PC-9 (cell line): ENCODE measurements around the gene CALCR. TPM values are rescaled to one million over a fixed set of nuclear protein-coding genes. Genes with fewer than 3 reads are reported as not detected.

Source experiments
- BruUV-seq: library from RNA; stranded (reverse); fragments of 400-500 nt; replicated peaks from 2 replicates; lab custom pipeline; 2021; lab: Mats Ljungman, UMichigan
- CTCF ChIA-PET: fragments of 300-600 bp; sonication (Branson Sonifier 250); formaldehyde crosslinking; loops from one replicate; lab custom pipeline; 2022; ENCODE audit warnings: antibody characterized with exemption; lab: Charles Lee
- POLR2A ChIA-PET: fragments of 300-600 bp; sonication (Branson Sonifier 250); formaldehyde crosslinking; loops from one replicate; lab custom pipeline; 2022; ENCODE audit warnings: antibody characterized with exemption; ENCODE audit not compliant: unreplicated experiment; lab: Charles Lee
- DNase-seq, 2 experiments: peaks; one replicate each; pipeline versions ENCODE4 v3.0.0 to v3.0.0-alpha.2; 2015 to 2022; ENCODE audit warnings: mixed read lengths in 1 of 2
- H2AFZ ChIP-seq: fragments of 200-600 bp; sonication (generic); 2 replicates; pipeline ENCODE4 v1.8.1; 2017; ENCODE audit warnings: antibody characterized with exemption
- H3F3A ChIP-seq: fragments of 200-600 bp; sonication (generic); 2 replicates; pipeline ENCODE4 v1.8.1; 2017; ENCODE audit warnings: antibody characterized with exemption, mild to moderate bottlenecking, low read depth; ENCODE audit not compliant: insufficient read depth
- H3K27ac ChIP-seq: fragments of 200-600 bp; sonication (generic); 2 replicates; pipeline ENCODE4 v1.6.1; 2016; ENCODE audit warnings: mixed run types
- H3K27me3 ChIP-seq: fragments of 200-600 bp; sonication (generic); 2 replicates; pipeline ENCODE4 v1.6.1; 2016; ENCODE audit warnings: low read depth, mixed run types; ENCODE audit not compliant: insufficient read depth
- H3K36me3 ChIP-seq: fragments of 200-600 bp; sonication (generic); 2 replicates; pipeline ENCODE4 v1.6.1; 2016; ENCODE audit warnings: low read depth, mixed run types
- H3K4me1 ChIP-seq: fragments of 200-600 bp; sonication (generic); replicated peaks from 2 replicates; pipeline ENCODE4 v1.6.1; 2016; ENCODE audit warnings: mixed run types; ENCODE audit not compliant: insufficient read depth
- H3K4me2 ChIP-seq: fragments of 200-600 bp; sonication (generic); 2 replicates; pipeline ENCODE4 v1.6.1; 2017; ENCODE audit warnings: mixed run types
- H3K4me3 ChIP-seq: fragments of 200-600 bp; sonication (generic); 2 replicates; pipeline ENCODE4 v1.6.1; 2016; ENCODE audit warnings: mixed run types
- H3K79me2 ChIP-seq: fragments of 200-600 bp; sonication (generic); 2 replicates; pipeline ENCODE4 v1.6.1; 2017; ENCODE audit warnings: low read depth, mixed run types
- H3K9me2 ChIP-seq: fragments of 200-600 bp; sonication (generic); 2 replicates; pipeline ENCODE4 v1.8.1; 2017; ENCODE audit warnings: mild to moderate bottlenecking; ENCODE audit not compliant: insufficient read depth
- H3K9me3 ChIP-seq: fragments of 200-600 bp; sonication (generic); 2 replicates; pipeline ENCODE4 v1.8.1; 2016; ENCODE audit warnings: low read depth; ENCODE audit not compliant: insufficient read depth
- H4K20me1 ChIP-seq: fragments of 200-600 bp; sonication (generic); 2 replicates; pipeline ENCODE4 v1.8.1; 2017; ENCODE audit not compliant: insufficient read depth
- EZH2 ChIP-seq: fragments of 200-600 bp; sonication (generic); IDR thresholded peaks from 2 replicates; pipeline ENCODE4 v1.8.0; 2017; ENCODE audit warnings: antibody characterized with exemption, low read depth
- intact Hi-C: fragments of 100-400 bp; cut with micrococcal nuclease; formaldehyde crosslinking; loops from one replicate; pipeline ENCODE4 v1.10.0; 2022; ENCODE audit not compliant: unreplicated experiment
- microRNA-seq: library from miRNA; unstranded; fragments of <30 nt; microRNA quantifications from one replicate; pipeline ENCODE4 v1.2.0, GENCODE V29; 2021; ENCODE audit warnings: borderline number of aligned reads, borderline replicate concordance
- total RNA-seq: library from RNA; stranded (reverse); gene quantifications from 2 replicates; pipeline ENCODE4 v1.2.3, GENCODE V29; 2021
- TF ChIP-seq, protein P1 (sequence below): fragments of 200-600 bp; sonication (generic); conservative IDR thresholded peaks from 2 replicates; pipeline ENCODE4 v1.6.1; 2017; ENCODE audit warnings: mixed run types, antibody characterized with exemption, mild to moderate bottlenecking, moderate library complexity

The CALCR gene
- total RNA-seq, 1 experiment from 2014 or later = not detected

GRCh38 chr7:93378131-93378760 lies 196.3 kb downstream of the CALCR start:
- ChIA-PET CTCF (no interaction called here), POLR2A (no interaction called here)
- no peak overlapping the region for H3K4me3 ChIP-seq
- no TSS peak for BruUV-seq
- no peak overlapping the region for H3K4me2 ChIP-seq
- H3K27ac ChIP-seq = no peak overlapping the region
- intact Hi-C loops = no loop called here
- no peak for DNase-seq
- TF ChIP-seq, protein P1, sequence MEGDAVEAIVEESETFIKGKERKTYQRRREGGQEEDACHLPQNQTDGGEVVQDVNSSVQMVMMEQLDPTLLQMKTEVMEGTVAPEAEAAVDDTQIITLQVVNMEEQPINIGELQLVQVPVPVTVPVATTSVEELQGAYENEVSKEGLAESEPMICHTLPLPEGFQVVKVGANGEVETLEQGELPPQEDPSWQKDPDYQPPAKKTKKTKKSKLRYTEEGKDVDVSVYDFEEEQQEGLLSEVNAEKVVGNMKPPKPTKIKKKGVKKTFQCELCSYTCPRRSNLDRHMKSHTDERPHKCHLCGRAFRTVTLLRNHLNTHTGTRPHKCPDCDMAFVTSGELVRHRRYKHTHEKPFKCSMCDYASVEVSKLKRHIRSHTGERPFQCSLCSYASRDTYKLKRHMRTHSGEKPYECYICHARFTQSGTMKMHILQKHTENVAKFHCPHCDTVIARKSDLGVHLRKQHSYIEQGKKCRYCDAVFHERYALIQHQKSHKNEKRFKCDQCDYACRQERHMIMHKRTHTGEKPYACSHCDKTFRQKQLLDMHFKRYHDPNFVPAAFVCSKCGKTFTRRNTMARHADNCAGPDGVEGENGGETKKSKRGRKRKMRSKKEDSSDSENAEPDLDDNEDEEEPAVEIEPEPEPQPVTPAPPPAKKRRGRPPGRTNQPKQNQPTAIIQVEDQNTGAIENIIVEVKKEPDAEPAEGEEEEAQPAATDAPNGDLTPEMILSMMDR = no peak
- TF ChIP-seq EZH2 = no peak
- H3K9me3 ChIP-seq = peaks cover 4% of the 10 kb centered on the region
- H3F3A ChIP-seq = no peaks in the 10 kb centered on the region
- no peak overlapping the region for H2AFZ ChIP-seq
- no peaks in the 10 kb centered on the region for H4K20me1 ChIP-seq
- H3K79me2 ChIP-seq = no peaks in the 10 kb centered on the region
- no peaks in the 10 kb centered on the region for H3K27me3 ChIP-seq
- no peaks in the 10 kb centered on the region for H3K9me2 ChIP-seq
- H3K4me1 ChIP-seq = no peaks in the 10 kb centered on the region
- H3K36me3 ChIP-seq = no peaks in the 10 kb centered on the region

- H3F3A ChIP-seq = no peaks in the 10 kb centered on the region
- intact Hi-C loops = loop anchor here (2.0 kb wide), 1 partner anchor 131 kb away; no protein-coding TSS in a partner anchor
- H3K27ac ChIP-seq = no peak overlapping the region
- no peak overlapping the region for H3K4me3 ChIP-seq
- H3K79me2 ChIP-seq = no peaks in the 10 kb centered on the region
- H4K20me1 ChIP-seq = no peaks in the 10 kb centered on the region
- CTCF ChIA-PET = no interaction called here
- no peaks in the 10 kb centered on the region for H3K27me3 ChIP-seq
- no peaks in the 10 kb centered on the region for H3K36me3 ChIP-seq
- no peak for TF ChIP-seq EZH2
- TF ChIP-seq, protein P1 = no peak
- DNase-seq = no peak
- no peaks in the 10 kb centered on the region for H3K4me1 ChIP-seq
- peaks cover 4% of the 10 kb centered on the region for H3K9me3 ChIP-seq
- POLR2A ChIA-PET = no interaction called here
- BruUV-seq = no TSS peak
- no peak overlapping the region for H3K4me2 ChIP-seq
- H3K9me2 ChIP-seq = no peaks in the 10 kb centered on the region
- H2AFZ ChIP-seq = no peak overlapping the region
These were observed 198.9 kb downstream of the CALCR start for GRCh38 chr7:93375603-93376002.

Small RNA genes within 50 kb of the gene (microRNA-seq; reads per million reads assigned to microRNA genes)
- 7.4 reads per million, percentile 7 among the genes with 10 or more reads in this experiment for gene MIR489
- gene MIR653 = 6.1 reads per million
